ENCODE measurements around the gene ARMC3. TPM values are rescaled to one million over a fixed set of nuclear protein-coding genes. Genes with fewer than 3 reads are reported as not detected.

The ARMC3 gene
- not detected for total RNA-seq

- H3K4me3 ChIP-seq (ENCODE audit: low read depth, poor library complexity, severe bottlenecking), result peak within 1 kb of the TSS; percentile 10
- WGBS, 2 donors, result 16 to 18% methylated on average over 39 of the region's 41 CpGs
- peak in 1 of 2 donors; percentile 88 for DNase-seq (ENCODE audit: low spot score in 2 of 2)
- intact Hi-C loops (cut with DNase I; ENCODE audit: low total_unique reads), result no loop called here
- no peak for TF ChIP-seq POLR2A (IDR thresholded peaks at IDR 0.05)
- no peak for TF ChIP-seq CTCF (IDR thresholded peaks at IDR 0.05)
Observed at GRCh38 chr10:22927661-22928403, at the start of gene ARMC3. TSS of gene ARMC3 (plus strand) at chr10:22928053. CDS start at chr10:22931997, 3,944 bp downstream.

DNA sequence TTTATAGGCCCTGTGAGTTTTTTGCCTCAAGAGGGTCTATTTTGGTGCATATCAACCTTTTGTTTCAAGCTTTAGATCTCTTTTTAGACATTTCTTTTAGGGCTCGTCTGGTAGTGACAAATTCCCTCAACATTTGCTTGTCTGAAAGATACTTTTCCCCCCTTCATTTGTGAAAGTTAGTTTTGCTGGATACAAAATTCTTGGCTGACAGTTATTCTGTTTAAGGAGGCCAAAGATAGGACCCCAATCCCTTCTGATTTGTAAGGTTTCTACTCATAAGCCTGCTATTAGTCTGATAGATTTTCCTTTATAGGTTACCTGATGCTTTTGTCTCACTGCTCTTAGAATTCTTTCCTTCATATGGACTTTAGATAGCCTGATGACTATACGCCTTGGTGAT lies 36.1 kb upstream of the ARMC3 start:
- TF ChIP-seq POLR2A (IDR thresholded peaks at IDR 0.05) (no peak), CTCF (IDR thresholded peaks at IDR 0.05) (no peak)
- WGBS, 2 donors, result 89 to 92% methylated on average over 2 of the region's 2 CpGs
- no peak for DNase-seq (ENCODE audit: low spot score in 2 of 2)
- intact Hi-C loops (cut with DNase I; ENCODE audit: low total_unique reads), result loop anchor here (2.0 kb wide), 1 partner anchor 65 kb away; no protein-coding TSS in a partner anchor
- H3K4me3 ChIP-seq (ENCODE audit: low read depth, poor library complexity, severe bottlenecking), result no peak overlapping the region

DNA sequence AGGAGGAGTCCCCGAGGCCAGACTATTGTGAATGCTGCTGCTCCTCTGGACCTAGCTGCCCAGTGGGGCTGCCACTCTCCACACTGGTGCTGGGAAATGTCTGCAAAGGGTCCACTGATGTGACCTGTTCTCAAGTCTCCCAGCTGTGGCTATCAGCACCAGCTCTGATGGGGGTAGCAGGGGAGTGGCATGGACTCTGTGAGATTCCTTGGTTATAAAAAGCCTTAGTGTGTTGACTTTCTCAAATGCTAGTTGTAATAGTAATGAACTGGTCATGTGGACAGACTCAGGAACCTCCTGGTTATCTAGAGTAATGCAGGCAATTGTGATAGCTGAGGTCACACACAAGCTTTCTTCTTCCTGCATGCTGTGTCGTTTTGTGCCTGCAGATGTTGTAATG lies 34.1 kb upstream of the ARMC3 start:
- no peak for DNase-seq (ENCODE audit: low spot score in 2 of 2)
- no peak overlapping the region for H3K4me3 ChIP-seq (ENCODE audit: low read depth, poor library complexity, severe bottlenecking)
- 66 to 69% methylated on average over 2 of the region's 2 CpGs for WGBS, 2 donors
- no peak for TF ChIP-seq CTCF (IDR thresholded peaks at IDR 0.05)
- TF ChIP-seq POLR2A (IDR thresholded peaks at IDR 0.05), result no peak
- intact Hi-C loops (cut with DNase I; ENCODE audit: low total_unique reads), result no loop called here

GRCh38 chr10:22894714-22895113 lies 33.1 kb upstream of the ARMC3 start:
- DNase-seq (ENCODE audit: low spot score in 2 of 2), result peak in 1 of 2 donors; percentile 16
- intact Hi-C loops (cut with DNase I; ENCODE audit: low total_unique reads), result no loop called here
- TF ChIP-seq CTCF (IDR thresholded peaks at IDR 0.05), result no peak
- no peak for TF ChIP-seq POLR2A (IDR thresholded peaks at IDR 0.05)
- H3K4me3 ChIP-seq (ENCODE audit: low read depth, poor library complexity, severe bottlenecking), result no peak overlapping the region
- WGBS, 2 donors, result 30 to 41% methylated on average over 4 of the region's 4 CpGs

DNA sequence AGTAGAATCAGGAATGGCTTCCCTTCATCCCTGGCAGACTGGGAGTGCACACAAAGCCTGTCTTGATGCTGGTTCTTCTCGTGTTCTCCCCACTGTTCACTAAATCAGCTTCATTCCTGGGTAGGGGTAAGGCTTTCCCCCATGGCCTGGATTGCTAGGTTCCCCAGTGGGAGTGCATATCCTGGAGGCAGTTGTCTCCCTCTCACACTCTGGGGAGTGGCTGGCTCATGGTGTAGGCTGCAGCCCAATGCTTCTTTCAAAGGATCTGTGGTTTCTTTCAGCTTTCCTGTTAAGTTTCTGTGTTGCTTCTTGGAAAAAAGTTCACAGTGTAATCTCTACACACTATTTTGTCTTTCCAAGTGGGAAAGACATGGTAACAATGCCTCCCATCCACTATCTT lies 32.6 kb upstream of the ARMC3 start:
- TF ChIP-seq CTCF (IDR thresholded peaks at IDR 0.05) (no peak), POLR2A (IDR thresholded peaks at IDR 0.05) (no peak)
- 64 to 80% methylated on average over 1 of the region's 1 CpG for WGBS, 2 donors
- intact Hi-C loops (cut with DNase I; ENCODE audit: low total_unique reads), result no loop called here
- H3K4me3 ChIP-seq (ENCODE audit: low read depth, poor library complexity, severe bottlenecking), result no peak overlapping the region
- DNase-seq (ENCODE audit: low spot score in 2 of 2), result no peak

- TF ChIP-seq CTCF (IDR thresholded peaks at IDR 0.05) (no peak), POLR2A (IDR thresholded peaks at IDR 0.05) (no peak)
- 46 to 57% methylated on average over 4 of the region's 4 CpGs for WGBS, 2 donors
Observed at GRCh38 chr10:22897371-22897770, 30.5 kb upstream of the ARMC3 start.

More at GRCh38 chr10:22897371-22897770, 30.5 kb upstream of the ARMC3 start:
- intact Hi-C loops (cut with DNase I; ENCODE audit: low total_unique reads), result no loop called here
- DNase-seq (ENCODE audit: low spot score in 2 of 2), result no peak
- H3K4me3 ChIP-seq (ENCODE audit: low read depth, poor library complexity, severe bottlenecking), result no peak overlapping the region

Measured in lower leg skin (tissue), 4 donors.